ENCODE results near the gene MDH1. TPM values are rescaled to one million over a fixed set of nuclear protein-coding genes. Genes with fewer than 3 reads are reported as not detected.

The MDH1 gene
- total and polyA plus RNA-seq, 4 donors = 75.6 to 210 (median 118) TPM

DNA sequence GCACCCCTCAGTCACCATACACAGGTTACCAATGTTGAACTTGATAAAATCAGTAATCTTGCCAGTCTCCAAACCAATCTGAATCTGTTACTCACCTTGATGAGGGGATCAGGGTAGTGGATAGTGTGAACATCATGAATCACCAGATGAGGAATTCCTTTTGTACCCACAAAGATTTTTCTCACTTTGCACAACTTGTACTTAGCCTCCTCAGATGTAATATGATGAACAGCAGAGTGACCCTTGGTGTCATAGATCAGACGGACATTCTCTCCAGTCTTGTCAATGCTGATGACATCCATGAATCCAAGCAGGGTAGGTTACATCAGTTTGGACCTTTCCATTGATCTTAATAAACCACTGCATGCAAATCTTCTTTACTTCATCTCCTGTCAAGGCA, 54.7 kb downstream of the MDH1 start:
- H3K4me1 ChIP-seq (ENCODE audit: control insufficient read depth in 4 of 4, insufficient read depth in 4 of 4, low read length in 3 of 4) = no peaks in the 10 kb centered on the region
- 91% methylated on average over 1 of the region's 1 CpG for WGBS
- no peak for TF ChIP-seq RAD21 (IDR thresholded peaks at IDR 0.05)
- TF ChIP-seq SP1 (IDR thresholded peaks at IDR 0.05) = no peak
- no peak for TF ChIP-seq GABPA (IDR thresholded peaks at IDR 0.05 in 1 of 2, conservative IDR thresholded peaks at IDR 0.05 in 1 of 2)
- no peak for TF ChIP-seq HNF4A (conservative IDR thresholded peaks at IDR 0.05)
- no peak for TF ChIP-seq TAF1 (conservative IDR thresholded peaks at IDR 0.05)
- TF ChIP-seq HNF4G (IDR thresholded peaks at IDR 0.05) = no peak
- no peak for TF ChIP-seq NR2F2 (IDR thresholded peaks at IDR 0.05)
- TF ChIP-seq, protein P1, sequence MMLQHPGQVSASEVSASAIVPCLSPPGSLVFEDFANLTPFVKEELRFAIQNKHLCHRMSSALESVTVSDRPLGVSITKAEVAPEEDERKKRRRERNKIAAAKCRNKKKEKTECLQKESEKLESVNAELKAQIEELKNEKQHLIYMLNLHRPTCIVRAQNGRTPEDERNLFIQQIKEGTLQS (IDR thresholded peaks at IDR 0.05) = no peak
- no peaks in the 10 kb centered on the region for H3K36me3 ChIP-seq (ENCODE audit: control insufficient read depth in 4 of 4, insufficient read depth in 3 of 4, low read depth in 1 of 4, low read length in 3 of 4)
- H3K9me3 ChIP-seq (ENCODE audit: control insufficient read depth in 4 of 4, low read length in 3 of 4) = no peaks in the 10 kb centered on the region
- H3K27ac ChIP-seq (ENCODE audit: low read depth in 1 of 2, low read length in 2 of 2) = no peak overlapping the region
- no peak overlapping the region for H3K9ac ChIP-seq (ENCODE audit: low read depth in 1 of 2, low read length in 2 of 2)
- no peaks in the 10 kb centered on the region for H3K27me3 ChIP-seq (ENCODE audit: control insufficient read depth in 4 of 4, insufficient read depth in 4 of 4, low read length in 3 of 4)
- no peak overlapping the region for H3K4me3 ChIP-seq (ENCODE audit: low read depth in 1 of 3, low read length in 3 of 3)
- no peak for DNase-seq (ENCODE audit: low spot score)

DNA sequence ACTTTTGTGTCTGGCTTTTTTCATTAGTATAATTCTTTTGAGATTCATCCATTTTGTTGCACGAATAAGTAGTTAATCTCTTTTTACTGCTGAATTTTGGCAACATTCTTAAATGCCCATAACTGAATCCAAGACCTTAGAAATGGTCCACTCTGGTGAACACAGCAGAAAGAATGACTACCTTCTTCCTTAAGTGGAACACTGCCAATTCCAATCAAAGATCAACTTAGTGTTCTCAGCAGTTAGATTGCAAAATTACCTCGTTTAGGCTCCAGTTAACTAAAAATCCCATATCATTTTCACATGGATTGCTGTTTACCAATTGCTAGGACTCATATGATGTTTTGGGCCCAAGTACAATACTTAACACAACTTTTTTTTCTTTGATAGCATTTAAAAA, 59.9 kb downstream of the MDH1 start:
- H3K4me3 ChIP-seq (ENCODE audit: low read depth in 1 of 3, low read length in 3 of 3) = no peak overlapping the region
- DNase-seq (ENCODE audit: low spot score) = no peak
- H3K9me3 ChIP-seq (ENCODE audit: control insufficient read depth in 4 of 4, low read length in 3 of 4) = no peaks in the 10 kb centered on the region
- peaks cover 0 to 17% (median 12%) of the 10 kb centered on the region in 4 donors for H3K4me1 ChIP-seq (ENCODE audit: control insufficient read depth in 4 of 4, insufficient read depth in 4 of 4, low read length in 3 of 4)
- no peaks in the 10 kb centered on the region for H3K36me3 ChIP-seq (ENCODE audit: control insufficient read depth in 4 of 4, insufficient read depth in 3 of 4, low read depth in 1 of 4, low read length in 3 of 4)
- H3K27me3 ChIP-seq (ENCODE audit: control insufficient read depth in 4 of 4, insufficient read depth in 4 of 4, low read length in 3 of 4) = no peaks in the 10 kb centered on the region
- H3K27ac ChIP-seq (ENCODE audit: low read depth in 1 of 2, low read length in 2 of 2) = no peak overlapping the region
- WGBS = 61% methylated on average over 2 of the region's 2 CpGs
- no peak overlapping the region for H3K9ac ChIP-seq (ENCODE audit: low read depth in 1 of 2, low read length in 2 of 2)
- TF ChIP-seq FOXA2 (IDR thresholded peaks at IDR 0.05) = no peak
- peak in 1 of 2 donors; percentile 15 for TF ChIP-seq RXRA (IDR thresholded peaks at IDR 0.05)

DNA sequence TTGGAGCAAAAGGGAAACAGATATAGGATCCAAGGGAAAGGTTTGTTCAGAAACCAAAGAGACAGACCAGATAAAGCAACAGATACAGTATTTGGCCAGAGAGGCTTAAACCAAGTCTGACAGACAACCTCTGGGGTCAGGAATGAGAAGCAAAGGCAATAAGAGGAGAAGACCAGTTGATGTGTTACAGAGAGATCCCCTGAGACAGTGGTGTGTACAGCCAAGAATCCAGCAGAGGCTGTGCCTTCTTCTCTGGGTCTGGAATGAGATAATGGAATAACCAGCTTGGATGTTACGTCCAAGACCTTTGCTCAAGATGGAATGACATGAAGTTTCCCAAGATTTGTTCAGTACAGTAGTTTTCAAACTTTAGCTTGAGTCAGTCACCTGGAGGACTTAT, 61.1 kb downstream of the MDH1 start:
- Histone ChIP-seq H3K9me3 (ENCODE audit: control insufficient read depth in 4 of 4, low read length in 3 of 4) (peaks cover 0 to 3% (median 0%) of the 10 kb centered on the region in 4 donors), H3K27me3 (ENCODE audit: control insufficient read depth in 4 of 4, insufficient read depth in 4 of 4, low read length in 3 of 4) (no peaks in the 10 kb centered on the region), H3K27ac (ENCODE audit: low read depth in 1 of 2, low read length in 2 of 2) (no peak overlapping the region), H3K4me3 (ENCODE audit: low read depth in 1 of 3, low read length in 3 of 3) (no peak overlapping the region), H3K36me3 (ENCODE audit: control insufficient read depth in 4 of 4, insufficient read depth in 3 of 4, low read depth in 1 of 4, low read length in 3 of 4) (no peaks in the 10 kb centered on the region), H3K9ac (ENCODE audit: low read depth in 1 of 2, low read length in 2 of 2) (no peak overlapping the region), H3K4me1 (ENCODE audit: control insufficient read depth in 4 of 4, insufficient read depth in 4 of 4, low read length in 3 of 4) (peaks cover 0 to 17% (median 12%) of the 10 kb centered on the region in 4 donors)
- WGBS = 98% methylated on average over 1 of the region's 1 CpG
- DNase-seq (ENCODE audit: low spot score) = no peak
- TF ChIP-seq SP1 (IDR thresholded peaks at IDR 0.05) = no peak
- TF ChIP-seq FOXA2 (IDR thresholded peaks at IDR 0.05) = no peak
- TF ChIP-seq FOXA1 (IDR thresholded peaks at IDR 0.05) = no peak
- TF ChIP-seq EGR1 (IDR thresholded peaks at IDR 0.05; ENCODE audit: low read depth in 2 of 2) = no peak
- TF ChIP-seq, protein P1 (IDR thresholded peaks at IDR 0.05) = no peak
- TF ChIP-seq, protein P2, sequence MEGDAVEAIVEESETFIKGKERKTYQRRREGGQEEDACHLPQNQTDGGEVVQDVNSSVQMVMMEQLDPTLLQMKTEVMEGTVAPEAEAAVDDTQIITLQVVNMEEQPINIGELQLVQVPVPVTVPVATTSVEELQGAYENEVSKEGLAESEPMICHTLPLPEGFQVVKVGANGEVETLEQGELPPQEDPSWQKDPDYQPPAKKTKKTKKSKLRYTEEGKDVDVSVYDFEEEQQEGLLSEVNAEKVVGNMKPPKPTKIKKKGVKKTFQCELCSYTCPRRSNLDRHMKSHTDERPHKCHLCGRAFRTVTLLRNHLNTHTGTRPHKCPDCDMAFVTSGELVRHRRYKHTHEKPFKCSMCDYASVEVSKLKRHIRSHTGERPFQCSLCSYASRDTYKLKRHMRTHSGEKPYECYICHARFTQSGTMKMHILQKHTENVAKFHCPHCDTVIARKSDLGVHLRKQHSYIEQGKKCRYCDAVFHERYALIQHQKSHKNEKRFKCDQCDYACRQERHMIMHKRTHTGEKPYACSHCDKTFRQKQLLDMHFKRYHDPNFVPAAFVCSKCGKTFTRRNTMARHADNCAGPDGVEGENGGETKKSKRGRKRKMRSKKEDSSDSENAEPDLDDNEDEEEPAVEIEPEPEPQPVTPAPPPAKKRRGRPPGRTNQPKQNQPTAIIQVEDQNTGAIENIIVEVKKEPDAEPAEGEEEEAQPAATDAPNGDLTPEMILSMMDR (IDR thresholded peaks at IDR 0.05; ENCODE audit: low read depth, low read length, missing input control) = no peak
- TF ChIP-seq, protein P3, sequence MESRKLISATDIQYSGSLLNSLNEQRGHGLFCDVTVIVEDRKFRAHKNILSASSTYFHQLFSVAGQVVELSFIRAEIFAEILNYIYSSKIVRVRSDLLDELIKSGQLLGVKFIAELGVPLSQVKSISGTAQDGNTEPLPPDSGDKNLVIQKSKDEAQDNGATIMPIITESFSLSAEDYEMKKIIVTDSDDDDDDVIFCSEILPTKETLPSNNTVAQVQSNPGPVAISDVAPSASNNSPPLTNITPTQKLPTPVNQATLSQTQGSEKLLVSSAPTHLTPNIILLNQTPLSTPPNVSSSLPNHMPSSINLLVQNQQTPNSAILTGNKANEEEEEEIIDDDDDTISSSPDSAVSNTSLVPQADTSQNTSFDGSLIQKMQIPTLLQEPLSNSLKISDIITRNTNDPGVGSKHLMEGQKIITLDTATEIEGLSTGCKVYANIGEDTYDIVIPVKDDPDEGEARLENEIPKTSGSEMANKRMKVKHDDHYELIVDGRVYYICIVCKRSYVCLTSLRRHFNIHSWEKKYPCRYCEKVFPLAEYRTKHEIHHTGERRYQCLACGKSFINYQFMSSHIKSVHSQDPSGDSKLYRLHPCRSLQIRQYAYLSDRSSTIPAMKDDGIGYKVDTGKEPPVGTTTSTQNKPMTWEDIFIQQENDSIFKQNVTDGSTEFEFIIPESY (IDR thresholded peaks at IDR 0.05) = no peak
- TF ChIP-seq GABPA (IDR thresholded peaks at IDR 0.05 in 1 of 2, conservative IDR thresholded peaks at IDR 0.05 in 1 of 2) = no peak
